ENCODE results near the gene RAMACL. TPM values are rescaled to one million over a fixed set of nuclear protein-coding genes. Genes with fewer than 3 reads are reported as not detected.

Gene RAMACL
- total RNA-seq, 1 donor from 2014 or later = 0.85 TPM

DNA sequence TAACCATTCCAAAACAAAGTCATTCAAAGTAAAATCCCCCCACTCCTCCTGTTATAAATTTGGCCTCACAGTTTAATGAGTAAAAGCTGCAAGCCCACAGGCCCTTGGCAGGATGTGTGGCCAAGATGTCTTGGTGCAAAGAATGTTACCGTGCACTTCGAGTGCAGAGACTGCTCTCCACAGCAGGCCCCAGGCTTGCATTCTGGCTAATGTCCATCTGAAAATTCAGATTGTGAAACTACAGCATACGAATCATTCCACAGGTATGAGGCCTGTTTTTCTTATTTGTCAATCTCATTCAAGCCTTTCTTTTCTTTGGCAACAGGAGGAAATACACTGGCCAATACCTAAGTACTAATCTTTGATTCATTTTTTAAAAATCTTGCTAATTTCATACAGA is 33.4 kb upstream of the RAMACL start:
- DNase-seq (ENCODE audit: extremely low spot score, unreplicated experiment) = no peak
- Mint-ChIP-seq H3K4me1 (ENCODE audit: unreplicated experiment) (peaks cover 25% of the 10 kb centered on the region), H3K36me3 (peaks cover 17% of the 10 kb centered on the region), H3K27me3 (no peaks in the 10 kb centered on the region), H3K27ac (peak overlapping the region; percentile 90), H3K9me3 (no peaks in the 10 kb centered on the region), H3K4me3 (peak overlapping the region; percentile 67)
- TF ChIP-seq, protein P1, sequence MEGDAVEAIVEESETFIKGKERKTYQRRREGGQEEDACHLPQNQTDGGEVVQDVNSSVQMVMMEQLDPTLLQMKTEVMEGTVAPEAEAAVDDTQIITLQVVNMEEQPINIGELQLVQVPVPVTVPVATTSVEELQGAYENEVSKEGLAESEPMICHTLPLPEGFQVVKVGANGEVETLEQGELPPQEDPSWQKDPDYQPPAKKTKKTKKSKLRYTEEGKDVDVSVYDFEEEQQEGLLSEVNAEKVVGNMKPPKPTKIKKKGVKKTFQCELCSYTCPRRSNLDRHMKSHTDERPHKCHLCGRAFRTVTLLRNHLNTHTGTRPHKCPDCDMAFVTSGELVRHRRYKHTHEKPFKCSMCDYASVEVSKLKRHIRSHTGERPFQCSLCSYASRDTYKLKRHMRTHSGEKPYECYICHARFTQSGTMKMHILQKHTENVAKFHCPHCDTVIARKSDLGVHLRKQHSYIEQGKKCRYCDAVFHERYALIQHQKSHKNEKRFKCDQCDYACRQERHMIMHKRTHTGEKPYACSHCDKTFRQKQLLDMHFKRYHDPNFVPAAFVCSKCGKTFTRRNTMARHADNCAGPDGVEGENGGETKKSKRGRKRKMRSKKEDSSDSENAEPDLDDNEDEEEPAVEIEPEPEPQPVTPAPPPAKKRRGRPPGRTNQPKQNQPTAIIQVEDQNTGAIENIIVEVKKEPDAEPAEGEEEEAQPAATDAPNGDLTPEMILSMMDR (conservative IDR thresholded peaks at IDR 0.05) = no peak

DNA sequence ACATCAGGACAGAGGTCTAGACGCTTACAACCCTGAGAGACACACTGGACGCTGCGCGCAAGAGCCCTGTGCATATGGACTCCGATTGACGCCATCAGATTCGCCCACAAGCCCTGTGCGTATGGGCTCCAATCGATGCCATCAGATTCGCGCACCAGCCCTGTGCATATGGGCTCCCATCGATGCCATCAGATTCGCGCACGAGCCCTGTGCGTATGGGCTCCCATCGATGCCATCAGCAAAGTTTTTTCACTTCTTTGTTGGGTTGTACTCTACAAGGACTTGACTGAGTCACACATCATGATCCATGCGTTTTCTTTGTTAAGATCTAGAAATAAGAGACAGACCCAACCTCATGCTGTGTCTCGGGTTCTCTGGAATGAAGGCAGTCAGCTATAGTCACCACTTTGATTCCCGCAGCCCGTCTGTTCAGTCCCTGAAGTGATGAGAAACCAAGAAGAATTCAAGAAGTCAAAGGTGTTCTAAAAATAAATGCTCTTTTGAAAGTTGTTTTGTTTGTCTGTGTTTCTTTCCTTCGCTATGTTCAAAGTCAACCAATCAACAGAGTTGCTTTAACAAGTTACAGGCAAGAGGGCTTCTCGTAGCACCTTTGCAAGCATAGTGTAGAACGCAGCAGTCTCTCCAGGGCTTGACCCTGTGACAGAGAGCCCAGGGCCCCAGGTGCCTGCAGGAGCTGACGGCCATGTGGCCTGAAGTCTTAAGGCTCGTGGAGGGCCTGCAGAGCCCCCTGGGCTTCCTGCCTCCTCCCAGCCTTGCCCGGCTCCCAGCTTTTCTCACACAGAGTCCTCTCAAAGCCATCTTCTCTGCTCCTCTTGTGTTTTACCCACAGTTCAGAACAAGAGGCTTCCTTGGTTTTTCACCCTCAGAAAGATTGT is 32.6 kb upstream of the RAMACL start:
- Mint-ChIP-seq H3K9me3 (no peaks in the 10 kb centered on the region), H3K4me1 (ENCODE audit: unreplicated experiment) (peaks cover 32% of the 10 kb centered on the region), H3K27me3 (no peaks in the 10 kb centered on the region), H3K4me3 (no peak overlapping the region), H3K36me3 (peaks cover 17% of the 10 kb centered on the region), H3K27ac (peak overlapping the region; percentile 90)
- TF ChIP-seq, protein P1 (conservative IDR thresholded peaks at IDR 0.05) = no peak
- no peak for DNase-seq (ENCODE audit: extremely low spot score, unreplicated experiment)

DNA sequence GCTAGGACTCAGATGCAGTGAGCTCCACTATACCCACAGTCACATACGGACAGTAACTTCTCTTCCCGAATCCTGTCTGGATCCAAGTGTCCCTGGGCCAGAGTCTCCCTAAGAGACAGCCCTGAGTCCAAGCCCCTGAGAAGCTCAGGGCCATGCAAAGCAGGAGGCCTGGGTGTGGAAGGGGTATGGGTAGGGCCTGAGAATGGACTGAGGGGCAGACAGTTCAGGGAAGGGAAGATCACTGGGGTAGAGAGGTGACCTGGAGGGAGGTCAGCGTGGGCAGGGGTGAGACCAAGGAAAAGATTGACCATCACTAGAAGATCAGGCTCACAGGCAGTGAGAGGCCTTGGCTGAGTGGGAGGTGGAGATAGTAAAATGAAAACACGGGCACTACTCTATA is 31.8 kb upstream of the RAMACL start:
- no peaks in the 10 kb centered on the region for H3K27me3 Mint-ChIP-seq

DNA sequence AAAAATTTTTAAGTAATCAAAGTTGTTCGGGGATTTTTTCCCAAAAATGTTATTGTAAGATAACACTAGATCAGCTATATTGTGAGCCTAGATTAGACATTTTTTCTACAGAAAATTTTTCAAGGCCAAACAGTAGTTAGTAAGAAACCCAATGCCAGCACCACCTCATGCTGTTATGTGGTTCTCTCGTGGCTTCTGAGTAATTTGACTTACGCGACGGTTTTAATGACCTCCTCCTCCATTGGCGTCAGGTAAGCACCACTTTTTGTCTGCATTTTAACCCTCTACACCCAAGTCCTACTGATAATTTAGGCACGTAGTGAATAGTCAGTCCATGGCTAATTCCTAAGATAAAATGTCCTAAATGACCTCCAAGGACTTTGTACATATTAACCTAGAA is 30.9 kb upstream of the RAMACL start:
- no peak for DNase-seq (ENCODE audit: extremely low spot score, unreplicated experiment)
- no peaks in the 10 kb centered on the region for H3K27me3 Mint-ChIP-seq
- H3K4me3 Mint-ChIP-seq = no peak overlapping the region
- no peaks in the 10 kb centered on the region for H3K9me3 Mint-ChIP-seq
- peaks cover 48% of the 10 kb centered on the region for H3K4me1 Mint-ChIP-seq (ENCODE audit: unreplicated experiment)
- no peak overlapping the region for H3K27ac Mint-ChIP-seq
- peaks cover 17% of the 10 kb centered on the region for H3K36me3 Mint-ChIP-seq
- TF ChIP-seq, protein P1 (conservative IDR thresholded peaks at IDR 0.05) = no peak

More for the DNA sequence above, 31.8 kb upstream of the RAMACL start:
- Mint-ChIP-seq H3K4me3 (no peak overlapping the region), H3K4me1 (ENCODE audit: unreplicated experiment) (peaks cover 39% of the 10 kb centered on the region), H3K36me3 (peaks cover 17% of the 10 kb centered on the region), H3K27ac (no peak overlapping the region), H3K9me3 (no peaks in the 10 kb centered on the region)
- no peak for DNase-seq (ENCODE audit: extremely low spot score, unreplicated experiment)
- TF ChIP-seq, protein P1 (conservative IDR thresholded peaks at IDR 0.05) = no peak

DNA sequence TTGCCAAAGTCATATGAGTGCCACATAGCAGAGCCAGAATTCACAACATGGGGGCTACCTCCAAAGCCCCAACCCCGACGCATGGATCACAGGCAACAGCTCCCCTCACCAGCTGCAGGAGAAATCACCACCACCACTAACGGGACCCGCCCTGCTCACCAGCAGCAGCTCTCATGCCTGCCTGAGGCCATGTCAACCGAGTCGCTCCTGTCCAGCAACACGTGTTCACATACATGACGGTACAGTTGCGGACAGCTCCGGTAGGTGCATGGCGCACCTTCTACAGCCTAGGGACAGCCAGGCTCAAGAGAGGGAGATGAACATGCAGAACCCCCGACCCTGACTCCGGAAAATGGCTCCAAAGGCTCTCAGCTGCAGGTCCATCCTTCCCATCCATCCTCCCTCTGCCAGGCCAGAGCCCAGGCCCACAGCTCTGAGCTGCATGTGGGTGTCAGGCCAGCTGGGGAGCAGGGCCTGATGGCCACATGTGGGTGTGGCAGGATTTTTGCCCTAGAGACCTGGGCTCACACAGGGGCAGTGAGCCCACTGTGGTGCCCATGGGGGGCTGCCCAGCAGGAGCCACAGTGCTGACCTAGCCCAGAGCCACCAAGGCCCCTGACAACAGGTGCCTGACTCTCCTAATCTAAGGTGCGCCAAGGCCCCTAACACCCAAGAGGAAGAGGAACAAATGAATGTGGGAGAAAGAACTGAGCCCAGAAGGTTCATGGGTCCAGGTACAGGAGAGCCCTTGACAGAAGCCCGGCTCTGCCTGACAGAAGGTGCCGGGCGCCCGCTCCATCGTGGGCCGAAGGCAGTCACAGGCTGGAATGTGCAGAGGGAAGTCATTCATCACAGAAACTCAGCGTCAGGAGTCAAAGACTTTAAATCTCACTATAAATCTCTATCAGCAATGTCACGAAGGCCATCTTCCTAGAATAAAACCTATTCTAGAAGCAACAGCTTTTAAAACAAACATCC is 30.1 kb upstream of the RAMACL start:
- no peak for DNase-seq (ENCODE audit: extremely low spot score, unreplicated experiment)
- Mint-ChIP-seq H3K4me1 (ENCODE audit: unreplicated experiment) (peaks cover 48% of the 10 kb centered on the region), H3K4me3 (peak overlapping the region; percentile 8), H3K27me3 (no peaks in the 10 kb centered on the region), H3K9me3 (no peaks in the 10 kb centered on the region), H3K27ac (no peak overlapping the region), H3K36me3 (peaks cover 17% of the 10 kb centered on the region)
- TF ChIP-seq, protein P1 (conservative IDR thresholded peaks at IDR 0.05) = no peak

All from type B pancreatic cell (in vitro differentiated cells).